MM.1S (cell line): Measurements from ENCODE around the gene TSPAN9.

Source experiments
- CTCF ChIP-seq: fragments of 300-600 bp; sonication (generic); IDR thresholded peaks from 2 replicates; pipeline ENCODE4 v1.5.1; 2016; ENCODE audit warnings: antibody characterized with exemption, low read length, mixed read lengths
- EZH2 ChIP-seq: fragments of 300-600 bp; sonication (generic); optimal IDR thresholded peaks from 2 replicates; pipeline ENCODE3; 2017; ENCODE audit warnings: low read depth, mild to moderate bottlenecking, antibody characterized with exemption, low read length, mixed read lengths
- EZH2phosphoT487 ChIP-seq: fragments of 300-600 bp; sonication (generic); IDR thresholded peaks from 2 replicates; pipeline ENCODE4 v1.6.1; 2018; ENCODE audit warnings: antibody characterized with exemption, low read length

- no peak for TF ChIP-seq CTCF
- TF ChIP-seq EZH2phosphoT487: no peak
- no peak for TF ChIP-seq EZH2
Observed at GRCh38 chr12:3291939-3292338, 214.8 kb downstream of the TSPAN9 start.
